HepG2 (cell line): Measurements from ENCODE around the gene NRSN2. TPM values are rescaled to one million over a fixed set of nuclear protein-coding genes. Genes with fewer than 3 reads are reported as not detected.
A peak's percentile ranks its signal among the peaks of the same experiment; 100 is the strongest.

ENCODE experiments used
- ATAD3A ChIP-seq: sonication (generic); formaldehyde crosslinking; IDR thresholded peaks from 2 replicates; pipeline ENCODE4 v1.4.0; 2020; ENCODE audit warnings: missing genetic modification reagents
- DPF2 ChIP-seq: sonication (generic); formaldehyde crosslinking; IDR thresholded peaks from 2 replicates; pipeline ENCODE4 v1.4.0; 2020; ENCODE audit warnings: mild to moderate bottlenecking, low read depth, missing genetic modification reagents, borderline replicate concordance
- ETV5 ChIP-seq: IDR thresholded peaks from 2 replicates; pipeline ENCODE4 v1.6.1; 2018; ENCODE audit warnings: missing biosample characterization, missing genetic modification reagents, inconsistent platforms, borderline replicate concordance
- MLX ChIP-seq: IDR thresholded peaks from 2 replicates; pipeline ENCODE4 v1.6.1; 2016
- MXD1 ChIP-seq: sonication (generic); formaldehyde crosslinking; IDR thresholded peaks from 2 replicates; pipeline ENCODE4 v1.4.0; 2020; ENCODE audit warnings: mild to moderate bottlenecking, missing genetic modification reagents
- ZBTB8A ChIP-seq: sonication (generic); formaldehyde crosslinking; IDR thresholded peaks from 2 replicates; pipeline ENCODE4 v1.4.0; 2020; ENCODE audit warnings: mild to moderate bottlenecking, low read depth, missing genetic modification reagents, borderline replicate concordance
- ZNF10 ChIP-seq: sonication (generic); formaldehyde crosslinking; IDR thresholded peaks from 2 replicates; pipeline ENCODE4 v1.4.0; 2020; ENCODE audit warnings: mild to moderate bottlenecking, low read depth, missing genetic modification reagents, borderline replicate concordance
- ZNF230 ChIP-seq: sonication (generic); formaldehyde crosslinking; IDR thresholded peaks from 2 replicates; pipeline ENCODE4 v1.4.0; 2020; ENCODE audit warnings: mild to moderate bottlenecking, missing genetic modification reagents
- ZNF274 ChIP-seq: sonication (generic); formaldehyde crosslinking; IDR thresholded peaks from 2 replicates; pipeline ENCODE4 v1.5.1; 2020; ENCODE audit warnings: mild to moderate bottlenecking, missing genetic modification reagents
- ZNF382 ChIP-seq: sonication (generic); formaldehyde crosslinking; IDR thresholded peaks from 2 replicates; pipeline ENCODE4 v1.5.0; 2020; ENCODE audit warnings: missing genetic modification reagents, mild to moderate bottlenecking, borderline replicate concordance
- ZNF564 ChIP-seq: sonication (generic); formaldehyde crosslinking; IDR thresholded peaks from 2 replicates; pipeline ENCODE4 v1.8.1; 2023; ENCODE audit warnings: mild to moderate bottlenecking, missing genetic modification reagents
- ZNF674 ChIP-seq: sonication (generic); formaldehyde crosslinking; IDR thresholded peaks from 2 replicates; pipeline ENCODE4 v1.5.0; 2020; ENCODE audit warnings: low read depth, mild to moderate bottlenecking, missing genetic modification reagents
- polyA plus RNA-seq, 8 experiments: library from polyadenylated mRNA; depleted of rRNA in 3 of 8; stranded (reverse) in 7 of 8; unstranded in 1 of 8; fragments of >200 nt; fragmentation: Illumina TruSeq in 4 of 8; extraction: Trizol in 4 of 8; gene quantifications; 2 replicates each; pipeline versions ENCODE4 v1.2.1 to v1.2.3, GENCODE V29; 2011 to 2016; ENCODE audit warnings: low read depth in 4 of 8, missing spikeins in 1 of 8, mixed read lengths in 1 of 8; ENCODE audit not compliant: insufficient read depth in 1 of 8
- total RNA-seq, 5 experiments: library from RNA; depleted of rRNA; stranded (reverse); fragments of >200 nt; fragmentation: Illumina TruSeq; extraction: Trizol; gene quantifications; 2 replicates each; pipeline ENCODE4 v1.2.3, GENCODE V29; 2016; ENCODE audit warnings: low read depth in 1 of 5
- TF ChIP-seq, protein P1 (sequence below): sonication (generic); formaldehyde crosslinking; IDR thresholded peaks from 2 replicates; pipeline ENCODE4 v1.8.0; 2022; ENCODE audit warnings: low read depth, missing genetic modification reagents
- TF ChIP-seq, protein P2 (sequence below): sonication (generic); formaldehyde crosslinking; IDR thresholded peaks from 2 replicates; pipeline ENCODE4 v1.5.1; 2020; ENCODE audit warnings: mild to moderate bottlenecking, missing genetic modification reagents, moderate library complexity
- TF ChIP-seq, protein P3 (sequence below): sonication (generic); formaldehyde crosslinking; conservative IDR thresholded peaks from 2 replicates; pipeline ENCODE4 v1.4.0; 2020; ENCODE audit warnings: missing genetic modification reagents

Gene NRSN2
- total and polyA plus RNA-seq, 2 of the 13 experiments (the other 11 are each of a cell fraction or from before 2014, with no cell fraction given), result 32.3 to 49.4 TPM

DNA sequence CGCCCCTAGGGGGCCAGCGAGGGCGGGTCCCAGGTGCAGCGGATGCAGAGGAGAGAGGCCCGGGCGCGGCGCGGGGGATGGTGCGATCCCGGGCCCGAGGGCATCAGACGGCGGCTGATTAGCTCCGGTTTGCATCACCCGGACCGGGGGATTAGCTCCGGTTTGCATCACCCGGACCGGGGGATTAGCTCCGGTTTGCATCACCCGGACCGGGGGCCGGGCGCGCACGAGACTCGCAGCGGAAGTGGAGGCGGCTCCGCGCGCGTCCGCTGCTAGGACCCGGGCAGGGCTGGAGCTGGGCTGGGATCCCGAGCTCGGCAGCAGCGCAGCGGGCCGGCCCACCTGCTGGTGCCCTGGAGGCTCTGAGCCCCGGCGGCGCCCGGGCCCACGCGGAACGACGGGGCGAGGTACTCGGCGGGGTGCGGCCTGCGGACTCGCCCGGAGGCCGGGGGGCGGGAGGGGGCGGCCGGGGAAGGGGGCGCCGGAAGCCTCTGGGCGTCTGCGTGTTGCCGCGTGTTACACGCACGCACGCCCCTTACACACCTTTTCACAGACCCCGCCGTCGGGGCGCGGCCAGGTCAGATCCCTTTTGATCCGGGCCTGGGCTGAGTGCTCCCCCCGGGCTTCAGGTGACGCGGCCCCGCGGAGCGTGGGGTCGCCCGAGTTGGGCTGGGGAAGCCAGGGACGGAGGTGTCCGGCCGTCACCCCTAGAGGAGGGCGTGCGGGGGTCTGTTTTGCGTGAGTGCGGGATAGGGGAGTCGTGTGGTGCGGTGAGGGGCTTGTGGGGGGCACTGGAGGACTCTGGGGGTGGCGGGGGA, 34.1 kb downstream of the NRSN2 start (continued):
- peak; percentile 65; the same call in 1 of the 2 replicates for TF ChIP-seq ATAD3A
- peak; percentile 95 for TF ChIP-seq ETV5 (CRISPR knock-in tag)
- TF ChIP-seq, protein P1, sequence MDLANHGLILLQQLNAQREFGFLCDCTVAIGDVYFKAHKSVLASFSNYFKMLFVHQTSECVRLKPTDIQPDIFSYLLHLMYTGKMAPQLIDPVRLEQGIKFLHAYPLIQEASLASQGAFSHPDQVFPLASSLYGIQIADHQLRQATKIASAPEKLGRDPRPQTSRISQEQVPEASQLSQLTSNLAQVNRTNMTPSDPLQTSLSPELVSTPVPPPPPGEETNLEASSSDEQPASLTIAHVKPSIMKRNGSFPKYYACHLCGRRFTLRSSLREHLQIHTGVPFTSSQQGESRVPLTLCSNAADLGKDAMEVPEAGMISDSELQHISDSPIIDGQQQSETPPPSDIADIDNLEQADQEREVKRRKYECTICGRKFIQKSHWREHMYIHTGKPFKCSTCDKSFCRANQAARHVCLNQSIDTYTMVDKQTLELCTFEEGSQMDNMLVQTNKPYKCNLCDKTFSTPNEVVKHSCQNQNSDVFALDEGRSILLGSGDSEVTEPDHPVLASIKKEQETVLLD, result peak; percentile 95
- 0 out of 2 replicates have a peak, but pooled peaks have one; percentile 71 for TF ChIP-seq ZNF274 (CRISPR knock-in tag)
- TF ChIP-seq ZBTB8A (CRISPR knock-in tag), result peak; percentile 93; the same call in 1 of the 2 replicates
- peak; percentile 45 for TF ChIP-seq DPF2 (CRISPR knock-in tag)
- TF ChIP-seq, protein P2, sequence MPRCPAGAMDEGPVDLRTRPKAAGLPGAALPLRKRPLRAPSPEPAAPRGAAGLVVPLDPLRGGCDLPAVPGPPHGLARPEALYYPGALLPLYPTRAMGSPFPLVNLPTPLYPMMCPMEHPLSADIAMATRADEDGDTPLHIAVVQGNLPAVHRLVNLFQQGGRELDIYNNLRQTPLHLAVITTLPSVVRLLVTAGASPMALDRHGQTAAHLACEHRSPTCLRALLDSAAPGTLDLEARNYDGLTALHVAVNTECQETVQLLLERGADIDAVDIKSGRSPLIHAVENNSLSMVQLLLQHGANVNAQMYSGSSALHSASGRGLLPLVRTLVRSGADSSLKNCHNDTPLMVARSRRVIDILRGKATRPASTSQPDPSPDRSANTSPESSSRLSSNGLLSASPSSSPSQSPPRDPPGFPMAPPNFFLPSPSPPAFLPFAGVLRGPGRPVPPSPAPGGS (CRISPR knock-in tag), result peak; percentile 70; the same call in 1 of the 2 replicates
- peak; percentile 84 for TF ChIP-seq ZNF564 (CRISPR knock-in tag)
- TF ChIP-seq, protein P3, sequence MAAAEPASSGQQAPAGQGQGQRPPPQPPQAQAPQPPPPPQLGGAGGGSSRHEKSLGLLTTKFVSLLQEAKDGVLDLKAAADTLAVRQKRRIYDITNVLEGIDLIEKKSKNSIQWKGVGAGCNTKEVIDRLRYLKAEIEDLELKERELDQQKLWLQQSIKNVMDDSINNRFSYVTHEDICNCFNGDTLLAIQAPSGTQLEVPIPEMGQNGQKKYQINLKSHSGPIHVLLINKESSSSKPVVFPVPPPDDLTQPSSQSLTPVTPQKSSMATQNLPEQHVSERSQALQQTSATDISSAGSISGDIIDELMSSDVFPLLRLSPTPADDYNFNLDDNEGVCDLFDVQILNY (CRISPR knock-in tag), result peak; percentile 59; the same call in 1 of the 2 replicates
- TF ChIP-seq MXD1 (CRISPR knock-in tag), result peak; percentile 83
- peak; percentile 67 for TF ChIP-seq MLX (CRISPR knock-in tag)
- no peak for TF ChIP-seq ZNF382 (CRISPR knock-in tag)
- peak; percentile 76; the same call in 1 of the 2 replicates for TF ChIP-seq ZNF674 (CRISPR knock-in tag)
- peak; percentile 83; the same call in 1 of the 2 replicates for TF ChIP-seq ZNF230
- TF ChIP-seq ZNF10 (CRISPR knock-in tag), result 0 out of 2 replicates have a peak, but pooled peaks have one; percentile 38
- TF ChIP-seq, all 625 proteins: peak for 411
